ENCODE results near the gene SGIP1. TPM values are rescaled to one million over a fixed set of nuclear protein-coding genes. Genes with fewer than 3 reads are reported as not detected.

Gene SGIP1
- total and polyA plus RNA-seq, 2 experiments from 2014 or later = 3.1 to 20.2 TPM

DNA sequence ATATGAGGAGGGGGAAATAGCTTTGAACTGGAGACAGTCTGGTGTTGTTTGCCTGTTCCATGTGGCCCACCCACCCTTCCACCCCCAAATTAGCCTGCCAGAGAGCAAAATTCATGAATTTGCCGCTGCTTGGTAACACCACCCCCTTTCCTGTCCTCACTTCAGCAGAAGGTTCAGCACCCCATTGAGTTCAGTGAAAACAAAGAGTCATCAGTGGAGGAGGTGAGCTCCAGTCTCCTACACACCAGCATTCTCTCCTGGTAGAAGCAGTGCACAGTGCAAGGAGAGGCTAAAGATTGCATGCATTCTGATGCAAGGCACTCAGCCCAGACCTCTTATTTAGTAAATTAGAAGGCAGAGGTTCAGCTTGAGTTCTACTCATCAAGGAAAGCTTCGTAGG lies 118.6 kb downstream of the SGIP1 start:
- Histone ChIP-seq H2AFZ (no peak overlapping the region), H3K9me3 (ENCODE audit: low read depth) (no peaks in the 10 kb centered on the region), H3K36me3 (replicated peaks; ENCODE audit: insufficient read depth, low read depth) (no peaks in the 10 kb centered on the region), H3K4me1 (ENCODE audit: insufficient read depth) (no peaks in the 10 kb centered on the region), H3K27ac (no peak overlapping the region), H3K27me3 (no peaks in the 10 kb centered on the region), H3K79me2 (no peaks in the 10 kb centered on the region), H3K9me2 (replicated peaks; ENCODE audit: insufficient read depth) (no peaks in the 10 kb centered on the region), H3K4me3 (no peak overlapping the region), H3K4me2 (no peak overlapping the region), H4K20me1 (ENCODE audit: insufficient read depth, poor library complexity, severe bottlenecking) (no peaks in the 10 kb centered on the region)
- WGBS (ENCODE audit: low lambda C conversion rate, missing lambda C conversion rate) = 69% methylated on average over 2 of the region's 2 CpGs
- DNase-seq (ENCODE audit: low spot score) = no peak
- TF ChIP-seq, protein P1, sequence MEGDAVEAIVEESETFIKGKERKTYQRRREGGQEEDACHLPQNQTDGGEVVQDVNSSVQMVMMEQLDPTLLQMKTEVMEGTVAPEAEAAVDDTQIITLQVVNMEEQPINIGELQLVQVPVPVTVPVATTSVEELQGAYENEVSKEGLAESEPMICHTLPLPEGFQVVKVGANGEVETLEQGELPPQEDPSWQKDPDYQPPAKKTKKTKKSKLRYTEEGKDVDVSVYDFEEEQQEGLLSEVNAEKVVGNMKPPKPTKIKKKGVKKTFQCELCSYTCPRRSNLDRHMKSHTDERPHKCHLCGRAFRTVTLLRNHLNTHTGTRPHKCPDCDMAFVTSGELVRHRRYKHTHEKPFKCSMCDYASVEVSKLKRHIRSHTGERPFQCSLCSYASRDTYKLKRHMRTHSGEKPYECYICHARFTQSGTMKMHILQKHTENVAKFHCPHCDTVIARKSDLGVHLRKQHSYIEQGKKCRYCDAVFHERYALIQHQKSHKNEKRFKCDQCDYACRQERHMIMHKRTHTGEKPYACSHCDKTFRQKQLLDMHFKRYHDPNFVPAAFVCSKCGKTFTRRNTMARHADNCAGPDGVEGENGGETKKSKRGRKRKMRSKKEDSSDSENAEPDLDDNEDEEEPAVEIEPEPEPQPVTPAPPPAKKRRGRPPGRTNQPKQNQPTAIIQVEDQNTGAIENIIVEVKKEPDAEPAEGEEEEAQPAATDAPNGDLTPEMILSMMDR (IDR thresholded peaks at IDR 0.05; ENCODE audit: poor library complexity) = no peak
- no peak for TF ChIP-seq EZH2phosphoT487 (IDR thresholded peaks at IDR 0.05; ENCODE audit: low read depth, severe bottlenecking, unreplicated experiment)
- no peak for TF ChIP-seq EZH2 (IDR thresholded peaks at IDR 0.05; ENCODE audit: borderline replicate concordance)

DNA sequence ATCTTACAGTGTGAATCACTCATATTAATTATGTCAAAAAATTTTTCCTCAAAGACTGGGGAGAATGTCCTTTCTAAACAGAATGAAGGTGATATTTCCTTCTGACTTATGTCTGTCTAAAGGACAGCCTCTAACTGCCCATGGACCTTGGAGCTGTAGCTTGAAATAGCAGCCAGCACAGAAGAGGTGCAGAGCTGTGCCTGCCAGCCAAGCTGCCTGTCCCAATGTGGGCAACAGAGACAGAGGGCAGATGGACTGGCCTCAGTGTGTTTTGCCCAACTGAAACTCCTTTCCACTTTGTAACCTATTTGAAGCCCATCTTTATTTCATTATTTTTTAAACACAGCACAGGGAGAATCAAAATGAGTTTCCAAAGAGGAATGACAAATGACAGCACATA lies 120.7 kb downstream of the SGIP1 start:
- Histone ChIP-seq H4K20me1 (ENCODE audit: insufficient read depth, poor library complexity, severe bottlenecking) (no peaks in the 10 kb centered on the region), H3K27me3 (no peaks in the 10 kb centered on the region), H3K4me3 (no peak overlapping the region), H3K79me2 (no peaks in the 10 kb centered on the region), H3K9me3 (ENCODE audit: low read depth) (no peaks in the 10 kb centered on the region), H3K27ac (no peak overlapping the region), H3K36me3 (replicated peaks; ENCODE audit: insufficient read depth, low read depth) (no peaks in the 10 kb centered on the region), H3K4me1 (ENCODE audit: insufficient read depth) (no peaks in the 10 kb centered on the region), H3K9me2 (replicated peaks; ENCODE audit: insufficient read depth) (no peaks in the 10 kb centered on the region), H2AFZ (no peak overlapping the region), H3K4me2 (no peak overlapping the region)
- TF ChIP-seq EZH2 (IDR thresholded peaks at IDR 0.05; ENCODE audit: borderline replicate concordance) = no peak
- TF ChIP-seq, protein P1 (IDR thresholded peaks at IDR 0.05; ENCODE audit: poor library complexity) = no peak
- TF ChIP-seq EZH2phosphoT487 (IDR thresholded peaks at IDR 0.05; ENCODE audit: low read depth, severe bottlenecking, unreplicated experiment) = no peak
- no peak for DNase-seq (ENCODE audit: low spot score)

DNA sequence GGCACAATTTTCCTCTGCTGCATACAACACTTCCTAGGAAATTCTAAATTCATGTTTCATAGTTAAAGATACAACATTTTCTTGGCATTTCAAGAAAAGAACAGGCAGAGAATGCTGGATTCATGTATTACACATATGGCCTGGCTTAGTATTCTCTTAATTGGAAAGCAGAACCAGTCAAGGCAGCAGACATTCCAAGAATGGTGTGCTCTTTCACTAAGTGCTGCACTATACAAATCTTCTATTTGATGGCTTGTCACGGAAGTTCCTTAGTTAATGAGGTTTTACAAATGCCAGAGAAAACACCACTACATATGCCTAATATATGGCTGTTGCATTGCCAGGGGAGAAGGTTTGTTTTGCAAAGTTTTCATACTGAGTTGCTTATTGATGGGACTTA lies 137.5 kb downstream of the SGIP1 start:
- Histone ChIP-seq H3K27me3 (no peaks in the 10 kb centered on the region), H3K9me2 (replicated peaks; ENCODE audit: insufficient read depth) (no peaks in the 10 kb centered on the region), H4K20me1 (ENCODE audit: insufficient read depth, poor library complexity, severe bottlenecking) (no peaks in the 10 kb centered on the region), H3K4me3 (no peak overlapping the region), H2AFZ (no peak overlapping the region), H3K36me3 (replicated peaks; ENCODE audit: insufficient read depth, low read depth) (no peaks in the 10 kb centered on the region), H3K4me1 (ENCODE audit: insufficient read depth) (no peaks in the 10 kb centered on the region), H3K27ac (no peak overlapping the region), H3K9me3 (ENCODE audit: low read depth) (no peaks in the 10 kb centered on the region), H3K79me2 (no peaks in the 10 kb centered on the region), H3K4me2 (no peak overlapping the region)
- no peak for TF ChIP-seq EZH2 (IDR thresholded peaks at IDR 0.05; ENCODE audit: borderline replicate concordance)
- TF ChIP-seq, protein P1 (IDR thresholded peaks at IDR 0.05; ENCODE audit: poor library complexity) = no peak
- no peak for TF ChIP-seq EZH2phosphoT487 (IDR thresholded peaks at IDR 0.05; ENCODE audit: low read depth, severe bottlenecking, unreplicated experiment)
- DNase-seq (ENCODE audit: low spot score) = no peak
- 48% methylated on average over 1 of the region's 1 CpG for WGBS (ENCODE audit: low lambda C conversion rate, missing lambda C conversion rate)

Measured in hepatocyte (in vitro differentiated cells).